Heart right ventricle (tissue), 16 donors: ENCODE data around the gene MYZAP. TPM values are rescaled to one million over a fixed set of nuclear protein-coding genes. Genes with fewer than 3 reads are reported as not detected.

Source experiments
- ATAC-seq, 8 donors: fragments of 200-7000 bp; cut with Tn5 transposase; one replicate each; pipeline ENCODE4 v1.9.1; 2020; ENCODE audit warnings: mild to moderate bottlenecking in 8 of 8, moderate library complexity in 8 of 8, moderate number of reproducible peaks in 1 of 8
- DNase-seq, 2 donors: peaks; one replicate each; pipeline ENCODE4 v3.0.0-alpha.2; 2020
- H3K27ac ChIP-seq, 10 donors: fragments of 200-600 bp; sonication (generic) in 2 of 10; one replicate each; pipeline versions ENCODE4 v1.5.0 to v1.8.0; 2020 to 2022; ENCODE audit warnings: mild to moderate bottlenecking in 3 of 10
- H3K27me3 ChIP-seq, 7 donors: fragments of 200-600 bp; one replicate each; pipeline ENCODE4 v1.8.0; 2021 to 2022; ENCODE audit warnings: mild to moderate bottlenecking in 2 of 7
- H3K36me3 ChIP-seq, 9 donors: fragments of 200-600 bp; sonication (generic) in 1 of 9; one replicate each; pipeline versions ENCODE4 v1.5.0 to v1.8.0; 2020 to 2022; ENCODE audit warnings: mild to moderate bottlenecking in 2 of 9
- H3K4me1 ChIP-seq, 9 donors: fragments of 200-600 bp; sonication (generic) in 1 of 9; one replicate each; pipeline versions ENCODE4 v1.5.0 to v1.8.0; 2020 to 2022; ENCODE audit warnings: mild to moderate bottlenecking in 4 of 9
- H3K4me3 ChIP-seq, 10 donors: fragments of 200-600 bp; sonication (generic) in 2 of 10; one replicate each; pipeline versions ENCODE4 v1.5.0 to v1.8.0; 2020 to 2022; ENCODE audit warnings: mild to moderate bottlenecking in 7 of 10, moderate library complexity in 2 of 10
- H3K9me3 ChIP-seq, 11 donors: fragments of 200-600 bp in 10 of 11; sonication (generic) in 2 of 11; one replicate each; pipeline versions ENCODE4 v1.5.0 to v1.8.0; 2013 to 2022; ENCODE audit warnings: mild to moderate bottlenecking in 2 of 11, control low read depth in 1 of 11, moderate library complexity in 1 of 11
- WGBS, 2 donors: extraction: QIAGEN DNeasy Blood & Tissue Kit; methylation state at CpG; one replicate each; pipeline ENCODE4 v1.1.7; 2013; ENCODE audit warnings: inconsistent platforms in 1 of 2; 5-methylcytosine and 5-hydroxymethylcytosine counted together
- intact Hi-C, 10 donors: fragments of 100-400 bp; cut with DNase I; formaldehyde crosslinking; loops; one replicate each; pipeline versions ENCODE4 v1.11.1 to v1.14.2; 2022
- polyA plus RNA-seq, 2 donors: library from polyadenylated mRNA; stranded (reverse); fragments of 200-250 nt; gene quantifications; one replicate each; pipeline ENCODE4 v1.2.3, GENCODE V29; 2013
- total RNA-seq, 10 donors: library from RNA; stranded (reverse); fragmentation: NEBNext Ultra II Directional in 3 of 10; extraction: Animal tissue kit (Norgen Biotek cat#: 25700) in 3 of 10; gene quantifications; one replicate each; pipeline versions ENCODE4 v1.2.1 to v1.2.4, GENCODE V29; 2021 to 2023
- TF ChIP-seq, protein P1 (sequence below), 9 donors: fragments of 200-600 bp; sonication (generic) in 2 of 9; IDR thresholded peaks; one replicate each; pipeline versions ENCODE4 v1.5.0 to v1.8.0; 2021 to 2022; ENCODE audit warnings: antibody characterized with exemption in 9 of 9, mild to moderate bottlenecking in 5 of 9, moderate library complexity in 1 of 9
- donor health status: Arrhythmogenic right ventricular cardiomyopathy.
- donor health status: ischemic (EF 13 %, LVEDD 7.1; RV severe dilation, severe dysfunction).
- donor health status: healthy with polysubstance abuse.
- donor health status: DM: no; HTN: yes; CAD: no.
- donor health status: DM: no; HTN: no; CAD: no.
- donor health status: ischemic (EF 25% LVEDD 6.9; RV normal size, moderate dysfunction).
- donor health status: ischemic (EF 25% LVEDD 5.7; RV mildly dilated, moderate dysfunction).
- donor health status: healthy.
- donor health status: DM: yes; HTN: yes; CAD: no.
- donor health status: Ischemic cardiomyopathy.
- donor health status: ischemic (EF 35%, LVEDD 5.7; RV mildly dilated, moderate dysfunction).
- donor health status: nonischemic (EF 11% LVEDD 7.7; RV severe dilation, severe dysfunction).
- donor health status: DM: yes; HTN: yes; CAD: no.
- donor health status: PGD.
- donor health status: ischemic (EF 29% LVEDD 5.4; RV normal size, mild dysfunction).
- donor health status: nonischemic (EF 23%, LVEDD 6.1; RV moderate dilation, normal function).

Gene MYZAP
- total and polyA plus RNA-seq, 12 donors = 197 to 1,280 (median 880) TPM

DNA sequence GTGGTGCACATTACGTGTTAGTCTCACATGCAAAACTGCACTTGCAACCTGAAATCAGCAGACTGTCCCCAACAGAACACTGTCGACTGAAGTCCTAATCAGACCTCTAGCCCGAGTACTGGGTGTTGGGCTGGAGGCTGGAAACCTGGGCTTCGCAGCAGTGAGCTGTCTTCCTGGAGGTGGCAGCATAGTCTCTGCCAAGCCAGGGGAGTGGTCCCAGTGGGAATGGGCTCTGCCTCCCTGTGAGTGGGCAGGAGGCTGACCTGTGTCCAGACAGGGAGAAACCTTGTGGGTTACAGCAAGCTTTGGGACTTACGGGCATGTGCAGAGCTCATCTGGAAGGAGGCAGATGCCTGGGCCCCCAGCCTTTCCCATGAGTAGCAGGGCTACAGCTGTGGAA is 38.2 kb upstream of the MYZAP start:
- Histone ChIP-seq H3K36me3 (no peaks in the 10 kb centered on the region), H3K4me3 (no peak overlapping the region), H3K9me3 (no peaks in the 10 kb centered on the region), H3K27ac (peak overlapping the region in 8 of 10 donors; percentile 51 to 95 (median 88)), H3K4me1 (peaks cover 23 to 77% (median 61%) of the 10 kb centered on the region in 9 donors), H3K27me3 (no peaks in the 10 kb centered on the region)
- peak in 1 of 8 donors; percentile 6 for ATAC-seq
- intact Hi-C loops = loop anchor here in 5 of 10 donors (10.0 kb wide), 4 partner anchors 151 to 511 kb away; partner anchors contain the start of genes ALDH1A2 (in 3 of the 5) and POLR2M (in 1 of the 5)
- TF ChIP-seq, protein P1, sequence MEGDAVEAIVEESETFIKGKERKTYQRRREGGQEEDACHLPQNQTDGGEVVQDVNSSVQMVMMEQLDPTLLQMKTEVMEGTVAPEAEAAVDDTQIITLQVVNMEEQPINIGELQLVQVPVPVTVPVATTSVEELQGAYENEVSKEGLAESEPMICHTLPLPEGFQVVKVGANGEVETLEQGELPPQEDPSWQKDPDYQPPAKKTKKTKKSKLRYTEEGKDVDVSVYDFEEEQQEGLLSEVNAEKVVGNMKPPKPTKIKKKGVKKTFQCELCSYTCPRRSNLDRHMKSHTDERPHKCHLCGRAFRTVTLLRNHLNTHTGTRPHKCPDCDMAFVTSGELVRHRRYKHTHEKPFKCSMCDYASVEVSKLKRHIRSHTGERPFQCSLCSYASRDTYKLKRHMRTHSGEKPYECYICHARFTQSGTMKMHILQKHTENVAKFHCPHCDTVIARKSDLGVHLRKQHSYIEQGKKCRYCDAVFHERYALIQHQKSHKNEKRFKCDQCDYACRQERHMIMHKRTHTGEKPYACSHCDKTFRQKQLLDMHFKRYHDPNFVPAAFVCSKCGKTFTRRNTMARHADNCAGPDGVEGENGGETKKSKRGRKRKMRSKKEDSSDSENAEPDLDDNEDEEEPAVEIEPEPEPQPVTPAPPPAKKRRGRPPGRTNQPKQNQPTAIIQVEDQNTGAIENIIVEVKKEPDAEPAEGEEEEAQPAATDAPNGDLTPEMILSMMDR (IDR thresholded peaks at IDR 0.05) = peak in 1 of 9 donors; percentile 4
- no peak for DNase-seq
- 86 to 90% methylated on average over 5 of the region's 5 CpGs for WGBS, 2 donors

DNA sequence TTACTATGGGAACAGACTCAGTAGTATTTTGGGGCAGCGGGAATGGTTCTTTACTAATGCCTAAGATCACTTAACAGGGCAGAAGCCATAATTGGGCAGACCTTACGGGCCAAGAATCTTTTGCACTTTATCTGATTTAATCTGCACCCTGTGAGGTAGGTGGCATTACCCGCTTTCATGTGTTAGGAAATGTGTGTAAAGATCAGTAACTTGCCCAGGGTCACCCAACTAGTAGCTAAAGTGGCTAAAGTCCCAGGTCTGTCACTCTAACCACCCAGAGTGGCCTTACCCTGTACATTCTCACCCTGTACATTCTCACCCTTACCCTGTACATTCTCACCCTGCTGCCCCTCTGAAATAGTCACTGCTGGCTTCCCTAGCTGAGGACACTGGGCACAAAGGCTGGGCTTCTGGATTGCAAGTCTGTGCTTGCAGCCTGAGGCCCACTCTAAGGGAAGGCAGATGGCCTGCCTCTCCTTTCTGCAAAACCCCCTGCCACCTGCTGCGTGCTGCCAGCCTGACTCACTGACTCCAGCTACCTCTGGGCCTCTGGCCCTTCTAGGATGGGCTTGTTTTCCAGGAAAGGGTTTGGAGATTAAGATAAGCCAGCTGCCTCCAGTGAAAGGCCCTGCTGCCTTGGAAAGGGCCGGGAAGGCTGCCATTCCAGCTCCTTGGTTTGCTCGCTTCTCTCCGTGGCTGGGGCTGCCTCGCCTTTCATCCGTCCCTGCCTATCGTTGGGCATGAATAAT is 37.5 kb upstream of the MYZAP start:
- peak overlapping the region; percentile 5 to 95 (median 70) for H3K27ac ChIP-seq
- 44 to 50% methylated on average over 10 of the region's 10 CpGs for WGBS, 2 donors
- peak in 1 of 8 donors; percentile 12 for ATAC-seq

DNA sequence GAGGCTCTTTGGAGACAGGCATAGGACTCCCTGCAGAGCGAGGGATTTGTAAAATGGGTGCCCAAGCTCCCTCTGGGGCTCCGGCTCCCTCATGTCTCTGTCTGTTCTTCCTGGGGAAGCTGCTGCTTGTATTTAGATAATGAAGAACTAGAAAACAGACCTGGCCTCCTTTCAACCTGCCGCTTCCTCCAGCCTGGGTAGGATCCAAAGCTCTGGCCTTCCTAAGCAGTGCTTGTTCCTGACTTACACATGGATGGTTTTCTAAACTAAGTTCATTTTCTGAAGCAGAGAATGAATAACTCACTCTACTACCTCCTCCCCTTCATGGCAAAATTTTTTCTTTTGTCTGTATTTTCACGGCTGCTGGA is 36.9 kb upstream of the MYZAP start:
- no peak overlapping the region for H3K4me3 ChIP-seq
- TF ChIP-seq, protein P1 (IDR thresholded peaks at IDR 0.05) = no peak
- ATAC-seq = peak in 1 of 8 donors; percentile 5
- H3K36me3 ChIP-seq = no peaks in the 10 kb centered on the region
- no peaks in the 10 kb centered on the region for H3K9me3 ChIP-seq
- no peak for DNase-seq
- H3K27me3 ChIP-seq = no peaks in the 10 kb centered on the region
- H3K27ac ChIP-seq = peak overlapping the region; percentile 5 to 95 (median 70)
- intact Hi-C loops = loop anchor here in 6 of 10 donors (5.0 to 10.0 kb wide), 7 partner anchors 150 to 510 kb away; partner anchors contain the start of genes ALDH1A2 (in 3 of the 6) and POLR2M (in 2 of the 6)
- 44 to 51% methylated on average over 4 of the region's 4 CpGs for WGBS, 2 donors
- H3K4me1 ChIP-seq = peaks cover 19 to 65% (median 53%) of the 10 kb centered on the region in 9 donors

More for the DNA sequence above, 37.5 kb upstream of the MYZAP start:
- TF ChIP-seq, protein P1 (IDR thresholded peaks at IDR 0.05) = no peak
- Histone ChIP-seq H3K4me3 (no peak overlapping the region), H3K36me3 (no peaks in the 10 kb centered on the region), H3K4me1 (peaks cover 22 to 70% (median 58%) of the 10 kb centered on the region in 9 donors), H3K9me3 (no peaks in the 10 kb centered on the region), H3K27me3 (no peaks in the 10 kb centered on the region)
- intact Hi-C loops = loop anchor here in 5 of 10 donors (10.0 kb wide), 4 partner anchors 151 to 511 kb away; partner anchors contain the start of genes ALDH1A2 (in 3 of the 5) and POLR2M (in 1 of the 5)
- no peak for DNase-seq

DNA sequence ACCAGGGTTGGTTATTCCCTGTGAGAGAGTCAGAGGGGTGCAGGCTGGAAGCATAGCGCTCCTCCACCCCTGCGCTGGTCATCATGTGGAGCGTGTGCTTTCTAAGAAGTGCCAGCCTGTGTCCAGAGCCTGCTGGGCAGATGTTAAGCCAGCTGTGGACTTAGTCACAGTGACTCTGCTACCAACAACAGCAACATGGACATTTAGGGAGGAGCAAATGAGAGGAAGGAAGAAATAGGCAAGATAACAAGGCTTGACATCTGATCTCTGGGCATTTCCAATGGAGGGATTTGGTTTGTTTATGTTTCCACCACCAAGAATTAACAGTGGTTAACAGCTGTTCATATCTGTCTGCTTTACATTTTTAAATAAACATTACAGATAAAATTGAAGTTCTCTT is 36.4 kb upstream of the MYZAP start:
- ATAC-seq (no peak), DNase-seq (no peak)
- TF ChIP-seq, protein P1 (IDR thresholded peaks at IDR 0.05) = no peak
- Histone ChIP-seq H3K4me1 (peaks cover 19 to 65% (median 49%) of the 10 kb centered on the region in 9 donors), H3K4me3 (no peak overlapping the region), H3K36me3 (no peaks in the 10 kb centered on the region), H3K27me3 (no peaks in the 10 kb centered on the region), H3K27ac (peak overlapping the region in 8 of 10 donors; percentile 41 to 95 (median 86)), H3K9me3 (no peaks in the 10 kb centered on the region)
- intact Hi-C loops = loop anchor here in 6 of 10 donors (5.0 to 10.0 kb wide), 7 partner anchors 150 to 510 kb away; partner anchors contain the start of genes ALDH1A2 (in 3 of the 6) and POLR2M (in 2 of the 6)
- 93 to 98% methylated on average over 3 of the region's 3 CpGs for WGBS, 2 donors
